Breast epithelium (tissue), 4 donors: ENCODE data around the gene EIF4E3. TPM values are rescaled to one million over a fixed set of nuclear protein-coding genes. Genes with fewer than 3 reads are reported as not detected.

Experiments
- DNase-seq, 2 donors: peaks; one replicate each; pipeline ENCODE4 v3.0.0-alpha.2; 2019; ENCODE audit warnings: low spot score in 2 of 2
- H3K27ac ChIP-seq, 2 donors: fragments of 200-600 bp; sonication (generic) in 1 of 2; one replicate each; pipeline ENCODE4 v1.5.1; 2016 to 2019; ENCODE audit warnings: mild to moderate bottlenecking in 1 of 2
- H3K27me3 ChIP-seq, 2 donors: fragments of 200-600 bp; sonication (generic) in 1 of 2; one replicate each; pipeline versions ENCODE4 v1.5.1 to v1.6.0; 2017 to 2019; ENCODE audit warnings: control low read depth in 1 of 2, mild to moderate bottlenecking in 1 of 2
- H3K36me3 ChIP-seq: fragments of 200-600 bp; one replicate; pipeline ENCODE4 v1.5.1; 2019
- H3K4me1 ChIP-seq, 2 donors: fragments of 200-600 bp; sonication (generic); one replicate each; pipeline ENCODE4 v1.5.1; 2016 to 2019; ENCODE audit warnings: control low read depth in 1 of 2
- H3K4me3 ChIP-seq, 3 donors: fragments of 200-600 bp; sonication (generic); 1 replicate in 2 of 3; 2 replicates in 1 of 3; pipeline ENCODE4 v1.5.1; 2016 to 2019; ENCODE audit warnings: mild to moderate bottlenecking in 3 of 3, moderate library complexity in 2 of 3
- H3K9me3 ChIP-seq, 2 donors: fragments of 200-600 bp; sonication (generic) in 1 of 2; one replicate each; pipeline ENCODE4 v1.5.1; 2016 to 2019; ENCODE audit warnings: control low read depth in 1 of 2
- POLR2A ChIP-seq: fragments of 450-650 bp; IDR thresholded peaks from one replicate; pipeline ENCODE4 v1.6.1; 2016; ENCODE audit warnings: antibody characterized with exemption, mild to moderate bottlenecking, moderate library complexity
- POLR2AphosphoS5 ChIP-seq, 3 donors: sonication (generic); formaldehyde crosslinking; IDR thresholded peaks; one replicate each; pipeline ENCODE4 v1.6.1; 2017; ENCODE audit warnings: antibody characterized with exemption in 3 of 3
- intact Hi-C: fragments of 100-400 bp; cut with DNase I; formaldehyde crosslinking; loops from one replicate; pipeline ENCODE4 v1.15.1; 2023; ENCODE audit warnings: low total_unique reads
- total RNA-seq, 3 donors: library from RNA; depleted of rRNA; stranded (reverse); fragments of >200 nt; gene quantifications; one replicate each; pipeline ENCODE4 v1.1.0, GENCODE V29; 2016
- TF ChIP-seq, protein P1 (sequence below), 3 donors: fragments of 450-650 bp; IDR thresholded peaks; one replicate each; pipeline ENCODE4 v1.5.1; 2016 to 2017; ENCODE audit warnings: antibody characterized with exemption in 3 of 3, mild to moderate bottlenecking in 3 of 3, moderate library complexity in 3 of 3

EIF4E3 gene
- total RNA-seq, 3 donors from 2014 or later: 16.1 to 34.4 (median 19.3) TPM

DNA sequence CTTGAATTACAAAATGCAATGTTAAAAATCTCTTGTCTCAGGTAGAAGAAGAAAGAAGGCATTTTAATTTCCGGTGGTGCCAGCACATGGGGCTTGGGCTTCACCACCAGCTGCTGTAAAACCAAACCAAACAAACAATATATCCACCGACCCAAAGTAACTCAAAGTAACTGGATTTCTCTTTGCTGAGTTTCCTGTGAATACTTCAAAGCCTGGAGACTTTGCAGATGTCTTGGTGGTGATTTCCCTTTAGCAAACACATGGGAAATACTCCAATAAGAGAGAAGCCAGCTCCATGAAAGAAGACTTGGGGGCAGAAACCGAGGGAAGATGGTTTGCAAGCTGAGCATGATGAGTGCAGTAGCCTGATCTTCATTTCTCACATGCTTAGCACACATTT, 62.6 kb downstream of the EIF4E3 start:
- Histone ChIP-seq H3K36me3 (no peaks in the 10 kb centered on the region), H3K9me3 (no peaks in the 10 kb centered on the region), H3K4me1 (no peaks in the 10 kb centered on the region), H3K27me3 (no peaks in the 10 kb centered on the region), H3K27ac (no peak overlapping the region), H3K4me3 (no peak overlapping the region)
- intact Hi-C loops: no loop called here
- TF ChIP-seq POLR2AphosphoS5 (IDR thresholded peaks at IDR 0.05) (no peak), POLR2A (no peak)
- DNase-seq: no peak

DNA sequence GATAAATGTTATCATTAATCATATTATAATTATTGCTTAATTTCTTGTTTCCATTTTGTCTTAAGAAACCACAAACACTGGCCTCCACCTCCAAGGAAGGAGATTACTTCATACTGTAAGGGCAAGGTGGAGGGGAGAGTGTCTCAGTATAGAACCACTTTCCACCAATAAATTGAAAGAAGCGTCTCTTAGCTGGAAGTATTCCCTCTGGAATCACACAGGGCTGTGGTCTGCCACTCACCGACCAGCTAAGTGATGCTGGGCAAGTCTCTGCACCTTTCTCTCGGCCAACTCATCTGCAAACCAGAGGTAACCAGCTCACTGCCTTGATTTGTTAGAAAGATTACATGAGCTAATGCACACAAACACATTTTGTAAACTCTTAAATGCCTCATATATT, 63.1 kb downstream of the EIF4E3 start:
- no peak overlapping the region for H3K4me3 ChIP-seq
- no peak for TF ChIP-seq POLR2A
- no peak for TF ChIP-seq POLR2AphosphoS5 (IDR thresholded peaks at IDR 0.05)
- TF ChIP-seq, protein P1, sequence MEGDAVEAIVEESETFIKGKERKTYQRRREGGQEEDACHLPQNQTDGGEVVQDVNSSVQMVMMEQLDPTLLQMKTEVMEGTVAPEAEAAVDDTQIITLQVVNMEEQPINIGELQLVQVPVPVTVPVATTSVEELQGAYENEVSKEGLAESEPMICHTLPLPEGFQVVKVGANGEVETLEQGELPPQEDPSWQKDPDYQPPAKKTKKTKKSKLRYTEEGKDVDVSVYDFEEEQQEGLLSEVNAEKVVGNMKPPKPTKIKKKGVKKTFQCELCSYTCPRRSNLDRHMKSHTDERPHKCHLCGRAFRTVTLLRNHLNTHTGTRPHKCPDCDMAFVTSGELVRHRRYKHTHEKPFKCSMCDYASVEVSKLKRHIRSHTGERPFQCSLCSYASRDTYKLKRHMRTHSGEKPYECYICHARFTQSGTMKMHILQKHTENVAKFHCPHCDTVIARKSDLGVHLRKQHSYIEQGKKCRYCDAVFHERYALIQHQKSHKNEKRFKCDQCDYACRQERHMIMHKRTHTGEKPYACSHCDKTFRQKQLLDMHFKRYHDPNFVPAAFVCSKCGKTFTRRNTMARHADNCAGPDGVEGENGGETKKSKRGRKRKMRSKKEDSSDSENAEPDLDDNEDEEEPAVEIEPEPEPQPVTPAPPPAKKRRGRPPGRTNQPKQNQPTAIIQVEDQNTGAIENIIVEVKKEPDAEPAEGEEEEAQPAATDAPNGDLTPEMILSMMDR (IDR thresholded peaks at IDR 0.05): no peak
- intact Hi-C loops: no loop called here
- no peaks in the 10 kb centered on the region for H3K36me3 ChIP-seq
- no peaks in the 10 kb centered on the region for H3K27me3 ChIP-seq
- no peaks in the 10 kb centered on the region for H3K9me3 ChIP-seq
- no peak overlapping the region for H3K27ac ChIP-seq
- no peak for DNase-seq
- no peaks in the 10 kb centered on the region for H3K4me1 ChIP-seq

DNA sequence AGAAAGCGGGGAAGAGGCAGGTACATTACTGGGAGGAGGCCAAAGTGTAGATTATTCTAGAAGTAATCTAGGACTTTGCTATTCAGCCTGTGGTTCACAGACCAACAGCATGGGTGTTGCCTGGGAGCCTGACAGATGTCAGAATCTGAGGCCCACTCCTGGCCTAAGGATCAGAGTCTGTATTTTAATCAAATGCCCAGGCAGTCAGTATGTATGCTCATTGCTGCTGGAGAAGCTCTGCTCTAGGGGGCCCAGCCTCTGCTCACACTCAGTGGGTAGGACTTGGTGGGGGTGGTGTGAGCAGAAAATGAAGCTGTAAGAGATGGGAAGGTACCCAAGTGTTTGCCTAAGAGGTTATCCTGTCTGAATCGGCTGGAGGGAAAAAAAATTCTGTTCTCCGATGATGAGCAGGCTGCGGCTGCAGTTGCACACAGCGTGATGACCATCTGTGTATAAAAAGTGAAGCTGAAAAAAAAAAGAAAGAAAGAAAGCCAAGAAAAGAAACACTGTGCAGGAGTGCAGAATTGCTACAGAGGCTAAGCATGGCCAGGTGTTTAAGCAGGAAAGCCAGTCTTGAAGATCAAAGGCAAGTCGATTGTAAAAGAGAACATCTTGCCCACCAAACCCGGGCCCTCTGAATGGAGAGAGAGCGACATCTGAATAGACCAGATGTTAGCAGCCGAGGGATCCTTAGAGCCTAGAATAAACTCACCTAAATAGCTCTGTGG, 65.2 kb downstream of the EIF4E3 start:
- no peaks in the 10 kb centered on the region for H3K4me1 ChIP-seq
- intact Hi-C loops: no loop called here
- no peaks in the 10 kb centered on the region for H3K9me3 ChIP-seq
- H3K36me3 ChIP-seq: no peaks in the 10 kb centered on the region
- TF ChIP-seq POLR2A: no peak
- TF ChIP-seq POLR2AphosphoS5 (IDR thresholded peaks at IDR 0.05): no peak
- TF ChIP-seq, protein P1 (IDR thresholded peaks at IDR 0.05): no peak
- H3K27ac ChIP-seq: peak overlapping the region; percentile 90 to 95
- H3K27me3 ChIP-seq: no peaks in the 10 kb centered on the region
- no peak overlapping the region for H3K4me3 ChIP-seq
- no peak for DNase-seq

DNA sequence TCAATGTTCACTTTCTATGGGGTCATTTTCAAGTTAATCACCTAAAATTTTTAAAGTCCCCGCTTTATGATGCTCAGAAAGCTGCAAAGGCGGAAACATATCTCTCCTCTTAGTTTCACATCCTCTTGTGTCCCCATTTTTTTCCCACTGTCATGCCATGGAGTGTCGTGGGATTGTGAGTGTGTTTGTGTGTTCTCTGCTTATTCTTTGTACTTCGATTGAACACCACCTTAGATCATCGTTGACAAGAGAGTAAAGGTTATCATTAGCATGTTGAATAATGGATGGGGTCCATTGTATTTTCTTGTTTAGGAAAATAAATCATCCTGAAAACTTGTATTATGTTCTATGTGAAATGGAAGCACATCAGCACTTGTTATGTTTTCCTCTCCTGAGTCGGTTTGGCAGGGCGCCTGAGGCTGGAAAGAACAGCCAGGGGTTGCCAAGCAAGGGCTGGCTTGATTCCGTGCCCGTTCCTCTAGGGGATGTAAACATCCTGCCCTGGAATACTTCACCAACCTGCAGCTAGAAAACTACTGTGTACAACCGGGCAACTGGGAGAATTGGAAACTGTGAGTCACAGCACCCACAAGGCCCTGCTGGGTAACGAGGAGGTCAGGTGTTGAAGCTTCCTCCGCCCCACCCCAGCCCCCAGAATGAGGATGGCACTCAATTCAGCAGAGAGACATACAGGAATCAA, 67.2 kb downstream of the EIF4E3 start:
- H3K36me3 ChIP-seq: no peaks in the 10 kb centered on the region
- peak; percentile 95 to 98 for DNase-seq
- no peaks in the 10 kb centered on the region for H3K9me3 ChIP-seq
- no peaks in the 10 kb centered on the region for H3K27me3 ChIP-seq
- no peaks in the 10 kb centered on the region for H3K4me1 ChIP-seq
- peak overlapping the region; percentile 90 to 95 for H3K27ac ChIP-seq
- intact Hi-C loops: loop anchor here (2.0 kb wide), 1 partner anchor 71 kb away; no protein-coding TSS in a partner anchor
- TF ChIP-seq POLR2AphosphoS5 (IDR thresholded peaks at IDR 0.05) (peak; percentile 68 to 79 (median 77)), POLR2A (no peak)
- H3K4me3 ChIP-seq: peak overlapping the region in 1 of 3 donors; percentile 9

DNA sequence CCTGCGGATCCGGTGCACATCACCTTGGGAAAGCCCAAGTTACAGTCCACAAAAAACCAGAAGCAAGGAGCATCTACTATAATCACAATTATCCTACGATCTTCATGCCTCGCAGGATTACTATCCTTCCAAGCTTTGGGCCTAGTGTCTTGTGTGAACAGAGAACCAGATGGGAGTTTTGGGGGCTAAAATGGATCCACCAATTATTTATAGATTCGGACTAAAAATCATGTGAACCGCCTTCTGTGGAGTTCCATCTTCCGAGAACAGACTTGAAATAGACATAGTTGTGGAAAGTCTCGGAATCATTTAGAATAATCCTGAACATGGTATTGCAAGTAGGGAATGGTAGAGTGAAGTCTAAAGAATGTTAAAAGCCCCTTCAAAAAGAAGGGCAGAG, 70.1 kb downstream of the EIF4E3 start:
- Histone ChIP-seq H3K27ac (no peak overlapping the region), H3K4me3 (no peak overlapping the region), H3K36me3 (no peaks in the 10 kb centered on the region), H3K4me1 (no peaks in the 10 kb centered on the region), H3K27me3 (no peaks in the 10 kb centered on the region), H3K9me3 (no peaks in the 10 kb centered on the region)
- no peak for TF ChIP-seq POLR2A
- TF ChIP-seq, protein P1 (IDR thresholded peaks at IDR 0.05): no peak
- no peak for TF ChIP-seq POLR2AphosphoS5 (IDR thresholded peaks at IDR 0.05)
- DNase-seq: no peak
- intact Hi-C loops: no loop called here

DNA sequence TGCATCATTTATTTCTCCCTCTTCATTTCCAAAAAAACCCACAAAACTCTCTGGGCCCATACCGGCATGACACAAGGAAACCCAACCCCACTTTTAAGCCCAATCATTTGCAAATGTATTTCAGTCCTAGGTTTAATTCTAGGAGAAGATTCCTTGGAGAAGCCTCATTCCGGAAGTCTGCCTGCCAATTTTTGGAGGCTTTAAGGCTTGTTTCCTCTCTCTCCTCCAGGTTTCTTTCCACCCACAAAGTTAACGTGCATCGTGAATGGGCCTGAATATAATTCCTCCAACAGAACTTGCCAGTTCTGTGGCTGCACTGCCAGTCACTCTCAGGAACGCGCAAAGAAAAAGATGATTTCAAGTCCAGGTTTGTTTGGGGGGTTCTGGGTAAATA, 71.8 kb downstream of the EIF4E3 start:
- Histone ChIP-seq H3K27ac (peak overlapping the region; percentile 4 to 19), H3K27me3 (no peaks in the 10 kb centered on the region), H3K4me1 (no peaks in the 10 kb centered on the region), H3K4me3 (no peak overlapping the region), H3K9me3 (no peaks in the 10 kb centered on the region), H3K36me3 (no peaks in the 10 kb centered on the region)
- no peak for TF ChIP-seq POLR2AphosphoS5 (IDR thresholded peaks at IDR 0.05)
- TF ChIP-seq, protein P1 (IDR thresholded peaks at IDR 0.05): no peak
- TF ChIP-seq POLR2A: no peak
- intact Hi-C loops: no loop called here
- DNase-seq: no peak
